ENCODE measurements around the gene TSPAN4. TPM values are rescaled to one million over a fixed set of nuclear protein-coding genes. Genes with fewer than 3 reads are reported as not detected.
A peak's percentile ranks its signal among the peaks of the same experiment; 100 is the strongest.

The TSPAN4 gene
- total and polyA plus RNA-seq, 2 of the 13 experiments (the other 11 are each of a cell fraction or from before 2014, with no cell fraction given): 31.7 to 68.3 TPM

GRCh38 chr11:844693-845644 lies 2.3 kb downstream of the TSPAN4 start (continued):
- no peak for TF ChIP-seq ZNF512 (CRISPR knock-in tag; IDR thresholded peaks at IDR 0.05)
- no peak for TF ChIP-seq ZNF839 (CRISPR knock-in tag; IDR thresholded peaks at IDR 0.05; ENCODE audit: borderline replicate concordance)
- no peak for TF ChIP-seq SNAPC4 (CRISPR knock-in tag; IDR thresholded peaks at IDR 0.05)
- TF ChIP-seq ZNF205 (CRISPR knock-in tag; IDR thresholded peaks at IDR 0.05): no peak
- peak; percentile 64; the same call in 1 of the 2 replicates for TF ChIP-seq ZSCAN25 (CRISPR knock-in tag; IDR thresholded peaks at IDR 0.05)
- no peak for TF ChIP-seq SCMH1 (CRISPR knock-in tag; IDR thresholded peaks at IDR 0.05; ENCODE audit: borderline replicate concordance)
- TF ChIP-seq ZNF883 (CRISPR knock-in tag; IDR thresholded peaks at IDR 0.05; ENCODE audit: not compliant biosample characterization): peak; percentile 42
- no peak for TF ChIP-seq FOXC1 (CRISPR knock-in tag; IDR thresholded peaks at IDR 0.05; ENCODE audit: borderline replicate concordance)
- no peak for TF ChIP-seq ZNF468 (CRISPR knock-in tag; IDR thresholded peaks at IDR 0.05)
- no peak for TF ChIP-seq HNF1A (IDR thresholded peaks at IDR 0.05; ENCODE audit: low read depth)
- TF ChIP-seq HNF1A (CRISPR knock-in tag; IDR thresholded peaks at IDR 0.05; ENCODE audit: borderline replicate concordance): no peak
- peak; percentile 19 for TF ChIP-seq TEAD3 (CRISPR knock-in tag; optimal IDR thresholded peaks at IDR 0.05; ENCODE audit: borderline replicate concordance)
- TF ChIP-seq ZNF772 (CRISPR knock-in tag; IDR thresholded peaks at IDR 0.05): 0 out of 2 replicates have a peak, but pooled peaks have one; percentile 45
- no peak for TF ChIP-seq ZMYM3 (CRISPR knock-in tag; IDR thresholded peaks at IDR 0.05)
- TF ChIP-seq BATF2 (CRISPR knock-in tag; IDR thresholded peaks at IDR 0.05): no peak
- TF ChIP-seq HOXA3 (CRISPR knock-in tag; IDR thresholded peaks at IDR 0.05): peak; percentile 13; the same call in 1 of the 2 replicates
- TF ChIP-seq MED8 (CRISPR knock-in tag; IDR thresholded peaks at IDR 0.05; ENCODE audit: insufficient replicate concordance): no peak
